ENCODE data around the gene MAN2C1. TPM values are rescaled to one million over a fixed set of nuclear protein-coding genes. Genes with fewer than 3 reads are reported as not detected.

MAN2C1 gene
- total and polyA plus RNA-seq, 9 of the 15 experiments (the other 6 are each of a cell fraction or from before 2014, with no cell fraction given), result 2.0 to 141 (median 39.9) TPM

DNA sequence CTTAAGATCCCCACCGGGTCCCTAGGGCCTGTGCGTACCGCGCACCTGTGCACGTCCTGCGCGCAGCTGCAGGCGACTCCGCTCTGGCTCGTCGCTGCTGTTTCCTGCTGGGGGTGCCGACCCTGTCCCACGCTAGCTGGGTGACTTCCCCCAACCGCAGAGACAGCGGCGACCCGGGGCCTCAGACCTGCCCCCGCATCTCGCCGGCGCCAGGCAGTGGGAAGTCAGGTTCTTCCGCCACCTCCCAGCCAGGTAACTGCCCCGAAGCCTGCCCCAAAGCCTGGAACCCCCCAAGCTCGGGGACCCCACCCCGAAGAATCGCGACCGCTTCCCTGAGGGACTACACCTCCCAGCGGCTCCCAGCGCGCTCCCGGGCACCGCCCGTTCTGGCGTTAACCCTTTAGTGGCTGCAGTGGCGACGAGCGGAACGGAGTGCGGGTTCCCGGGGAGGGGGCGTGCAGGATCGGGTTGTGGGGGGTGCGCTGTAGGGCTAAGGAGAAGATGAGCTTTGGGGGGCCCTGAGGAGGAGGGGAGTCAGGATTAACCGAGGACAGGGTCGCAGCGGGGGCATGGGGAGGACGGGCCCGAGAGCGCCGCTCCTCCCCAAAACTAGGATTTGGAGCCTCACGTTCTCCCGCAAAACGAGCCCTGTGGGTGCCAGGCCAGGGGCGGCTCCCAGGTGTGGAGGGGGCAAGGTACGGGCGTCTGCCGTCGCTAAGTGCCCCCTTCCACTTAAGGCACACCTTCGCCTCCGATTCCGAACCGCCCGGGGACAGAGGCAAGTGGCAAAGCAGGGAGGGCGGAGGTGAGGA is 21.0 kb downstream of the MAN2C1 start (continued):
- TF ChIP-seq ZNF232 (CRISPR knock-in tag; IDR thresholded peaks at IDR 0.05) (no peak), ETV5 (CRISPR knock-in tag; IDR thresholded peaks at IDR 0.05; ENCODE audit: low read depth) (no peak), THAP7 (CRISPR knock-in tag; IDR thresholded peaks at IDR 0.05) (no peak), ZNF165 (CRISPR knock-in tag; IDR thresholded peaks at IDR 0.05; ENCODE audit: borderline replicate concordance) (no peak), CBFA2T2 (conservative IDR thresholded peaks at IDR 0.05) (no peak), STAT5A (IDR thresholded peaks at IDR 0.05; ENCODE audit: borderline replicate concordance, low read length) (no peak), SIX5 (IDR thresholded peaks at IDR 0.05; ENCODE audit: borderline replicate concordance in 1 of 2, insufficient read depth in 1 of 2, low read depth in 1 of 2, low read length in 2 of 2) (peak; percentile 32 to 34; a peak in 2 of 4 replicates), HES1 (IDR thresholded peaks at IDR 0.05; ENCODE audit: low read depth) (no peak), ZNF561 (CRISPR knock-in tag; conservative IDR thresholded peaks at IDR 0.05) (no peak), ZNF699 (CRISPR knock-in tag; IDR thresholded peaks at IDR 0.05; ENCODE audit: insufficient replicate concordance) (no peak), GTF3C2 (IDR thresholded peaks at IDR 0.05; ENCODE audit: borderline replicate concordance, extremely low read depth, insufficient read length) (no peak), NR2C2 (CRISPR knock-in tag; IDR thresholded peaks at IDR 0.05) (0 out of 2 replicates have a peak, but pooled peaks have one; percentile 17), NR2C2 (tag; IDR thresholded peaks at IDR 0.05) (no peak), IRF2 (CRISPR knock-in tag; IDR thresholded peaks at IDR 0.05) (no peak), NFIX (CRISPR knock-in tag; IDR thresholded peaks at IDR 0.05; ENCODE audit: low read depth) (no peak), SP1 (CRISPR knock-in tag; IDR thresholded peaks at IDR 0.05) (peak; percentile 75), SETDB1 (IDR thresholded peaks at IDR 0.05; ENCODE audit: low read length) (no peak)
- TF ChIP-seq, protein P1, sequence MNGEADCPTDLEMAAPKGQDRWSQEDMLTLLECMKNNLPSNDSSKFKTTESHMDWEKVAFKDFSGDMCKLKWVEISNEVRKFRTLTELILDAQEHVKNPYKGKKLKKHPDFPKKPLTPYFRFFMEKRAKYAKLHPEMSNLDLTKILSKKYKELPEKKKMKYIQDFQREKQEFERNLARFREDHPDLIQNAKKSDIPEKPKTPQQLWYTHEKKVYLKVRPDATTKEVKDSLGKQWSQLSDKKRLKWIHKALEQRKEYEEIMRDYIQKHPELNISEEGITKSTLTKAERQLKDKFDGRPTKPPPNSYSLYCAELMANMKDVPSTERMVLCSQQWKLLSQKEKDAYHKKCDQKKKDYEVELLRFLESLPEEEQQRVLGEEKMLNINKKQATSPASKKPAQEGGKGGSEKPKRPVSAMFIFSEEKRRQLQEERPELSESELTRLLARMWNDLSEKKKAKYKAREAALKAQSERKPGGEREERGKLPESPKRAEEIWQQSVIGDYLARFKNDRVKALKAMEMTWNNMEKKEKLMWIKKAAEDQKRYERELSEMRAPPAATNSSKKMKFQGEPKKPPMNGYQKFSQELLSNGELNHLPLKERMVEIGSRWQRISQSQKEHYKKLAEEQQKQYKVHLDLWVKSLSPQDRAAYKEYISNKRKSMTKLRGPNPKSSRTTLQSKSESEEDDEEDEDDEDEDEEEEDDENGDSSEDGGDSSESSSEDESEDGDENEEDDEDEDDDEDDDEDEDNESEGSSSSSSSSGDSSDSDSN (IDR thresholded peaks at IDR 0.05; ENCODE audit: borderline replicate concordance in 1 of 2, low read depth in 2 of 2, low read length in 2 of 2), result 0 out of 4 replicates have a peak, but pooled peaks of 1 of the 2 experiments have one; percentile 27
- TF ChIP-seq, protein P2, sequence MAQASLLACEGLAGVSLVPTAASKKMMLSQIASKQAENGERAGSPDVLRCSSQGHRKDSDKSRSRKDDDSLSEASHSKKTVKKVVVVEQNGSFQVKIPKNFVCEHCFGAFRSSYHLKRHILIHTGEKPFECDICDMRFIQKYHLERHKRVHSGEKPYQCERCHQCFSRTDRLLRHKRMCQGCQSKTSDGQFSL (CRISPR knock-in tag; IDR thresholded peaks at IDR 0.05), result peak; percentile 31; the same call in 1 of the 2 replicates
- TF ChIP-seq, protein P2 (tag; IDR thresholded peaks at IDR 0.05), result no peak
